ENCODE data around the gene IL34.

The IL34 gene

GRCh38 chr16:70689970-70690891, 43.9 kb downstream of the IL34 start:
- no peak for DNase-seq

GRCh38 chr16:70691223-70692129, 45.1 kb downstream of the IL34 start:
- DNase-seq = no peak

- DNase-seq = no peak
Measured at GRCh38 chr16:70692130-70692872, 45.9 kb downstream of the IL34 start.

- DNase-seq = no peak
Measured at GRCh38 chr16:70692873-70693671, 46.7 kb downstream of the IL34 start.

GRCh38 chr16:70694088-70694867, 47.9 kb downstream of the IL34 start:
- no peak for DNase-seq

- DNase-seq = no peak
Measured at GRCh38 chr16:70694868-70695218, 48.5 kb downstream of the IL34 start.

GRCh38 chr16:70695331-70696070, 49.1 kb downstream of the IL34 start:
- no peak for DNase-seq

GRCh38 chr16:70696355-70696754, 50.0 kb downstream of the IL34 start:
- DNase-seq = no peak

GRCh38 chr16:70696952-70697593, 50.7 kb downstream of the IL34 start:
- no peak for DNase-seq

GRCh38 chr16:70697594-70698170, 51.3 kb downstream of the IL34 start:
- no peak for DNase-seq

GRCh38 chr16:70698901-70699300, 52.5 kb downstream of the IL34 start:
- DNase-seq = no peak

GRCh38 chr16:70699696-70700095, 53.3 kb downstream of the IL34 start:
- no peak for DNase-seq

- DNase-seq = no peak
Measured at GRCh38 chr16:70700101-70701020, 54.0 kb downstream of the IL34 start.

GRCh38 chr16:70701036-70701435, 54.7 kb downstream of the IL34 start:
- DNase-seq = no peak

GRCh38 chr16:70701596-70701995, 55.2 kb downstream of the IL34 start:
- no peak for DNase-seq

GRCh38 chr16:70701998-70702397, 55.6 kb downstream of the IL34 start:
- no peak for DNase-seq

GRCh38 chr16:70702624-70703023, 56.3 kb downstream of the IL34 start:
- no peak for DNase-seq

GRCh38 chr16:70703041-70703834, 56.9 kb downstream of the IL34 start:
- no peak for DNase-seq

All from activated effector memory CD4-positive, alpha-beta T cell treated with Interleukin-2 at 50 U/mL for 16 hours (primary cell).